HFFc6 (cell line): ENCODE measurements around the gene ARL8B. TPM values are rescaled to one million over a fixed set of nuclear protein-coding genes. Genes with fewer than 3 reads are reported as not detected.

Experiments
- DNase-seq: peaks from one replicate; pipeline ENCODE4 v3.0.0-alpha.2; 2018
- H3K27ac Mint-ChIP-seq: 2 replicates; pipeline ENCODE4 v1.8.0; 2020; ENCODE audit warnings: mild to moderate bottlenecking, mixed read lengths
- H3K27me3 Mint-ChIP-seq: 2 replicates; pipeline ENCODE4 v1.8.0; 2021; ENCODE audit warnings: mild to moderate bottlenecking, moderate library complexity, mixed read lengths; ENCODE audit not compliant: insufficient read depth
- H3K36me3 Mint-ChIP-seq: 2 replicates; pipeline ENCODE4 v1.8.0; 2021; ENCODE audit warnings: low read depth, mixed read lengths
- H3K4me1 Mint-ChIP-seq: 2 replicates; pipeline ENCODE4 v1.8.0; 2020; ENCODE audit warnings: low read depth, mixed read lengths
- H3K4me3 Mint-ChIP-seq: 2 replicates; pipeline ENCODE4 v1.8.0; 2020; ENCODE audit warnings: mild to moderate bottlenecking, moderate library complexity, mixed read lengths
- H3K9me3 Mint-ChIP-seq: 2 replicates; pipeline ENCODE4 v1.8.0; 2020; ENCODE audit warnings: mild to moderate bottlenecking, mixed read lengths
- CTCF ChIP-seq: fragments of 200-600 bp; sonication (generic); IDR thresholded peaks from 2 replicates; pipeline ENCODE4 v1.5.0; 2021; ENCODE audit warnings: antibody characterized with exemption, mild to moderate bottlenecking
- total RNA-seq, 6 experiments: library from RNA; stranded (reverse); fragmentation: NEBNext Ultra II Directional; extraction: Animal tissue kit (Norgen Biotek cat#: 25700); gene quantifications; 2 replicates in 1 of 6; 3 replicates in 5 of 6; pipeline ENCODE4 v1.2.3, GENCODE V29; 2021

The ARL8B gene
- total RNA-seq, 6 experiments from 2014 or later = 48.9 to 64.7 (median 53.7) TPM

- no peak for DNase-seq
- TF ChIP-seq CTCF = no peak
- H3K9me3 Mint-ChIP-seq = no peaks in the 10 kb centered on the region
- no peak overlapping the region for H3K27ac Mint-ChIP-seq
- H3K36me3 Mint-ChIP-seq = peaks cover 41% of the 10 kb centered on the region
- H3K4me3 Mint-ChIP-seq = no peak overlapping the region
- H3K27me3 Mint-ChIP-seq = no peaks in the 10 kb centered on the region; the same call in 1 of the 2 replicates
- H3K4me1 Mint-ChIP-seq = peaks cover 9% of the 10 kb centered on the region; the same call in 1 of the 2 replicates
These were observed 91.5 kb downstream of the ARL8B start for GRCh38 chr3:5213574-5213966.

GRCh38 chr3:5214352-5214751 lies 92.3 kb downstream of the ARL8B start:
- Mint-ChIP-seq H3K4me3 (no peak overlapping the region), H3K27me3 (no peaks in the 10 kb centered on the region; the same call in 1 of the 2 replicates), H3K36me3 (peaks cover 36% of the 10 kb centered on the region), H3K9me3 (no peaks in the 10 kb centered on the region), H3K4me1 (peaks cover 13% of the 10 kb centered on the region; the same call in 1 of the 2 replicates), H3K27ac (no peak overlapping the region)
- TF ChIP-seq CTCF = no peak
- DNase-seq = no peak

- Mint-ChIP-seq H3K4me3 (no peak overlapping the region), H3K9me3 (no peaks in the 10 kb centered on the region), H3K36me3 (peaks cover 21% of the 10 kb centered on the region), H3K4me1 (peaks cover 13% of the 10 kb centered on the region; the same call in 1 of the 2 replicates), H3K27ac (peak overlapping the region; percentile 11; the same call in 1 of the 2 replicates), H3K27me3 (no peaks in the 10 kb centered on the region; the same call in 1 of the 2 replicates)
- TF ChIP-seq CTCF = no peak
- no peak for DNase-seq
These were observed 95.9 kb downstream of the ARL8B start for GRCh38 chr3:5217824-5218595.

GRCh38 chr3:5218815-5219214 lies 96.7 kb downstream of the ARL8B start:
- peaks cover 15% of the 10 kb centered on the region for H3K36me3 Mint-ChIP-seq
- H3K4me3 Mint-ChIP-seq = no peak overlapping the region
- H3K9me3 Mint-ChIP-seq = no peaks in the 10 kb centered on the region
- no peak for TF ChIP-seq CTCF
- peaks cover 13% of the 10 kb centered on the region; the same call in 1 of the 2 replicates for H3K4me1 Mint-ChIP-seq
- no peak for DNase-seq
- peak overlapping the region; percentile 11; the same call in 1 of the 2 replicates for H3K27ac Mint-ChIP-seq
- no peaks in the 10 kb centered on the region for H3K27me3 Mint-ChIP-seq

GRCh38 chr3:5219216-5219615 lies 97.1 kb downstream of the ARL8B start:
- H3K27me3 Mint-ChIP-seq = no peaks in the 10 kb centered on the region
- peaks cover 11% of the 10 kb centered on the region; the same call in 1 of the 2 replicates for H3K36me3 Mint-ChIP-seq
- DNase-seq = no peak
- no peaks in the 10 kb centered on the region for H3K9me3 Mint-ChIP-seq
- no peak for TF ChIP-seq CTCF
- H3K4me3 Mint-ChIP-seq = no peak overlapping the region
- peaks cover 13% of the 10 kb centered on the region; the same call in 1 of the 2 replicates for H3K4me1 Mint-ChIP-seq
- H3K27ac Mint-ChIP-seq = no peak overlapping the region
